Cerebellar nuclear complex (tissue), 1 donor: Measurements from ENCODE around the gene ADCY4.
"Not testable (repeated sequence)": the region's sequence is repeated elsewhere in the genome, so short reads cannot be mapped to it uniquely, and the experiment has no call there.

Source experiments
- DNase-seq, 2 experiments: peaks; one replicate each; lab custom pipeline; 2025; lab: John Stamatoyannopoulos, UW

ADCY4 gene

DNA sequence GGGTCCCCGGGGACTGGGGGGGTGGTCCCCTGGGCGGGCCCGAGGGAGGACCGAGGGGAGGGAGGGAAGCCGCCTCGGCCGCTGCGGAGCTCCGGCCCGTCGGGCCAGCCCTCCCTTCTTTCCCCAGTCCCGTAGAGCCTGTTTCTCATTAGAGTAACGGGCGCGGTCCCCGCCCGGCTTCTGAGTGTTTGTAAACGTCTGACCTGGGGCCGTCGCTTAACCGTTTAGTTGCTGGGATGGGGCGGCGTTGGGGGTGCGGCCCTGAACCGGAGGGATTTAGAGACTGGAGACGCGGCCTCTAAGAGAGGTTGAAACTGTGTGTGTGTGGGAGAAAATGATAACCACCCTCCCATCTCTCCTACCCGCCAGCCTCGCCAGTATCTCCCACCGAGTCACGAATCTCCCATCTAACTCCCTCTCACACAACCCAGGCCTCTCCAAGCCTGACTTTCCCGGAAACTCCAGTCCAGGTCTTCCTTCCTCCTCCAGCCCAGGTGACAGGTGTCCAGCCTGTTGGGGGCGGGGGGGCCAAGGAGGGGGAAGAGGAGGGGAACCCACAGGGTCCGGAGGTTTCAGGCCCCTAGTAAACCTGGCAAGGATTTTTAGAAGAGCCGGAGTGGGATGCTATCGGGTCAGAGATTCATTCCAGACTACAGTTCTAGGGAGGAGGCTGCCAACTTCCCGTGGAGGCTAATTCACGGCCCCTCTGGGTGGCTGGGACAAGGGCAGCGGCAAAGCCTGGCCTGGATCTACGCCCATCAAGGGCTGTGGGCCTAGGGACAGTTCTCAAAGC is 32.0 kb upstream of the ADCY4 start:
- peak; percentile 81 to 88 for DNase-seq

- no peak for DNase-seq
These were observed 31.5 kb upstream of the ADCY4 start for GRCh38 chr14:24366413-24366720.

DNA sequence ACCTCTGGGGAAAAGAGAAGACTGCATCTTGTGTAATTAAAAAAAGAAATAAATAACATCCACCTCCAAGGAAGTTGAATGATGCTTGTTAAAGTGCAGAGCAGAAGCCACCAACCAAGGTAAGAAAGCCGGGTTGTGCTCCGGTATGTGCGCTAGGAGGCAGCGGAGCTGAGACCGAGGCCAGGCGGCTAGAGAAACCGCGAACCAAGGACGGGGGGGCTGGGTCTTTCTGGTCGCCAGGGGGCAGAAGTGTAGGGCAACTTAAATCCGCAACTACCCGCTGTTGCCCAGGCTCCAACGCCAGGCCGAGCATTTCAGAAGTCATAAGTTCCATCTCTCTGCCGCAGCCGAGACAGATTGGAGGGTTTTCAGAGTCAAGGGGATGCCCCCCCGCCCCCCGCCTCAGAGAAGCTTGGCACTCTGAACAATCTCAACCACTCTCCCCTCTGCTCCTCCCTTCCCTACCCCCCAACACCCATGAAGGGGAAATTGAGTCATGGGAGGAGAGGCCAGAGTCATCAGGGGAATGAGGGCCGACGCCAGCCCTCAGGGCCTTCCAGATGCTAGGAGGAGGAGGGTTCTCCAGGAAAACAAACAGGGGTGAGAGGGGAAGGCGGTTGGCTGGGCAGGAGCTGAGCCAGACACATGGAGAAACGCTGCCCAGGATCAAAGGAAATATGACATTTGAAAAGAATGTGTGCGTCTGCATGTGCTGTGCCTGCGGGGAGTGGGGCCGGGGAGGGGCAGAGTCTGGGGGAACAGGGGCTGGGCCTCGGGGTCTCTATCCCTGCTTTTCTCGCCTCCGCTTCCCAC is 30.9 kb upstream of the ADCY4 start:
- DNase-seq: peak in 1 of 2 experiments; percentile 14

- DNase-seq: no peak
These were observed 30.0 kb upstream of the ADCY4 start for GRCh38 chr14:24364841-24365240.

- DNase-seq: no peak
These were observed 28.5 kb upstream of the ADCY4 start for GRCh38 chr14:24363401-24363800.

- DNase-seq: no peak
These were observed 27.5 kb upstream of the ADCY4 start for GRCh38 chr14:24362241-24362960.

GRCh38 chr14:24361326-24361725 is 26.5 kb upstream of the ADCY4 start:
- no peak for DNase-seq

GRCh38 chr14:24360281-24360680 is 25.4 kb upstream of the ADCY4 start:
- no peak for DNase-seq

- no peak for DNase-seq
These were observed 21.3 kb upstream of the ADCY4 start for GRCh38 chr14:24356208-24356607.

DNA sequence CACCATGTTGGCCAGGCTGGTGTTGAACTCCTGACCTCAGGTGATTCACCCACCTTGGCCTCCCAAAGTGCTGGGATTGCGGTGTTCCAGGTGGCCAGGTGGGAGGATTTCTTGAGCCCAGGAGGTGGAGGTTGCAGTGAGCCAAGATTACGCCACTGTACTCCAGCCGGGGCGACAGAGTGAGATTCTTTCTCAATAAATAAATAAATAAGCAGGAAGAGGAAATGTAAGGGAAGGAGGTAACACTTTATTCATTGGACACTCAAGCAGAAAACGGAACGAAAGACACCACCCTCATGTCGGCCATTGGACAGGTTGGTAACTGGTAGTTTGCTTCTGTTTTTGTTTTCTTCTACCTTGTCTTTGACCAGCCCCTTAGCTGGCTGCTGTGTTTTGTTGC is 20.1 kb upstream of the ADCY4 start:
- no peak for DNase-seq

- not testable (repeated sequence) for DNase-seq
These were observed 19.6 kb upstream of the ADCY4 start for GRCh38 chr14:24354482-24354825.

GRCh38 chr14:24353559-24354481 is 18.9 kb upstream of the ADCY4 start:
- no peak for DNase-seq

DNA sequence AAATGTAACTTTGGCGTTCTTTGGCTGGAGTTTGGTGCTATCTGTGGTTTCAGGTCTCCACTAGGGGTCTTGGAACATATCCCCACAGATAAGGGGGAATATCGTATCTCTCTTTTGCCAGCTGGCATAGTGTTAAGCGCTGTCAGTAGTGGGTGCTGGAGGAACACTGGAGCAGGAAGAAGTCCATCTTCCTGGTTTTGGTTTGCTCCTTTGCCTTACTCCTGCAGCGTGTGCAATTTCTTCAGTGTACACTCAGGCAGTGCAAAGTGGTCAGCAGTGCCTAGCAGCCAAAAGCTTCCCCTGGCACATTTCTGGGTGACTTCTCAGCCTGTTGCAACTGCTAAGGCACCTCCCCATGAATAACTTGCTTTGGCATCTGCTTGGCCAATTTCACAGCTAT is 16.6 kb upstream of the ADCY4 start:
- DNase-seq: no peak

GRCh38 chr14:24349742-24350141 is 14.9 kb upstream of the ADCY4 start:
- no peak for DNase-seq

GRCh38 chr14:24348186-24348585 is 13.3 kb upstream of the ADCY4 start:
- DNase-seq: no peak

- no peak for DNase-seq
These were observed 12.3 kb upstream of the ADCY4 start for GRCh38 chr14:24347134-24347533.

DNA sequence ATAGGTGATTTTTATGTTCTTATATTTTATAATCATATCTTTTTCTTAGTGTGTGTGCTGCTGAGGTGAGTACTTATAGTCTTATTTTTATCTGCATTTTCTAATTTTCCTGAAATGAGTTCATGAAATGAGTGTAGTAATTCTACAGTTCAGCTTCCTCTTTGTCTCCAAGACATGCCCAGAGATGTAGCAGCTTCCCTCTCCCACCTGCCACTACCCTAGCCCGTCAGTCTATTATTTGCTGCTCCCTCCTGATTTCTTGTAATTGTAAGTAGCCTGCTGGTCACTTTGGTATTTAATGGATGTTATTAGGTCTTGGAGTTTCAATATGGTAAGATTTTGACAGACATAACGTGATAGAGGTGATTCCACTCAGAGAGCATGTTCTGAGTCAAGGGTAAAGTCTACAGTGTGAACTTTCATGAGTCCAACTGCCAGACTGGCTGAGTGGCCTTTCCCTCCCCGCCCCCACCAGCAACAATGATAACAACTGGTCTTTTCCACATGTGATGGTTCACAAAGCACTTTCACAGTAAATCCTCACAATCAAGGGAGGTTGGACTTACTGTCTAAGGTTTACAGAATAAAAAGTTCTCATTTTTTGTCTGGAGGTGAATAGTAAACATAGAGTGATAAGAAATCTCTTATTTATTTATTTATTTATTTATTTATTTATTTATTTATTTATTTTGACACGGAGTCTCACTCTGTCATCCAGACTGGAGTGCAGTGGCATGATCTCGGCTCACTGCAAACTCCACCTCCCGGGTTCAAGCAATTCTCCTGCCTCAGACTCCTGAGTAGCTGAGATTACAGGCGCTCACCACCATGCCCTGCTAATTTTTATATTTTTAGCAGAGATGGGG is 9.2 kb upstream of the ADCY4 start:
- DNase-seq: no peak

DNA sequence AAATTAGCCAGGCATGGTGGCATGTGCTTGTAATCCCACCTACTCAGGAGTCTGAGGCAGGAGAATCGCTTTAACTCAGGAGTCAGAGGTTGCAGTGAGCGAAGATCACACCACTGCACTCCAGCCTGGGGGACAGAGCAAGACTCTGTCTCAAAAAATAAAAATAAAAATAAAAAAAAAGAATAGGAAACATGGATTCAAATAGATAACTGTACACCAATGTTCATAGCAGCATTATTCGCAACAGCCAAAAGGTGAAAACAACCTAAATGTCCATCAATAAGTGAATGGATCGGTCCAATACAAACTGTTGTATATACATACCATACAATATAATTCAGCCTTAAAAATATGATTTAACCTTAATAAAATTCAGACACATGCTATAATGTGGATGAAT is 8.0 kb upstream of the ADCY4 start:
- no peak for DNase-seq

GRCh38 chr14:24340606-24341005 is 5.7 kb upstream of the ADCY4 start:
- DNase-seq: no peak

GRCh38 chr14:24339284-24340151 is 4.6 kb upstream of the ADCY4 start, which contains the start of gene RIPK3:
RIPK3 (minus strand) TSS chr14:24339991; CDS start chr14:24339826, 165 bp downstream.
- no peak for DNase-seq
